ENCODE measurements around the gene AKNA.

The AKNA gene, protein sequence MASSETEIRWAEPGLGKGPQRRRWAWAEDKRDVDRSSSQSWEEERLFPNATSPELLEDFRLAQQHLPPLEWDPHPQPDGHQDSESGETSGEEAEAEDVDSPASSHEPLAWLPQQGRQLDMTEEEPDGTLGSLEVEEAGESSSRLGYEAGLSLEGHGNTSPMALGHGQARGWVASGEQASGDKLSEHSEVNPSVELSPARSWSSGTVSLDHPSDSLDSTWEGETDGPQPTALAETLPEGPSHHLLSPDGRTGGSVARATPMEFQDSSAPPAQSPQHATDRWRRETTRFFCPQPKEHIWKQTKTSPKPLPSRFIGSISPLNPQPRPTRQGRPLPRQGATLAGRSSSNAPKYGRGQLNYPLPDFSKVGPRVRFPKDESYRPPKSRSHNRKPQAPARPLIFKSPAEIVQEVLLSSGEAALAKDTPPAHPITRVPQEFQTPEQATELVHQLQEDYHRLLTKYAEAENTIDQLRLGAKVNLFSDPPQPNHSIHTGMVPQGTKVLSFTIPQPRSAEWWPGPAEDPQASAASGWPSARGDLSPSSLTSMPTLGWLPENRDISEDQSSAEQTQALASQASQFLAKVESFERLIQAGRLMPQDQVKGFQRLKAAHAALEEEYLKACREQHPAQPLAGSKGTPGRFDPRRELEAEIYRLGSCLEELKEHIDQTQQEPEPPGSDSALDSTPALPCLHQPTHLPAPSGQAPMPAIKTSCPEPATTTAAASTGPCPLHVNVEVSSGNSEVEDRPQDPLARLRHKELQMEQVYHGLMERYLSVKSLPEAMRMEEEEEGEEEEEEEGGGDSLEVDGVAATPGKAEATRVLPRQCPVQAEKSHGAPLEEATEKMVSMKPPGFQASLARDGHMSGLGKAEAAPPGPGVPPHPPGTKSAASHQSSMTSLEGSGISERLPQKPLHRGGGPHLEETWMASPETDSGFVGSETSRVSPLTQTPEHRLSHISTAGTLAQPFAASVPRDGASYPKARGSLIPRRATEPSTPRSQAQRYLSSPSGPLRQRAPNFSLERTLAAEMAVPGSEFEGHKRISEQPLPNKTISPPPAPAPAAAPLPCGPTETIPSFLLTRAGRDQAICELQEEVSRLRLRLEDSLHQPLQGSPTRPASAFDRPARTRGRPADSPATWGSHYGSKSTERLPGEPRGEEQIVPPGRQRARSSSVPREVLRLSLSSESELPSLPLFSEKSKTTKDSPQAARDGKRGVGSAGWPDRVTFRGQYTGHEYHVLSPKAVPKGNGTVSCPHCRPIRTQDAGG (N-terminal part only)

DNA sequence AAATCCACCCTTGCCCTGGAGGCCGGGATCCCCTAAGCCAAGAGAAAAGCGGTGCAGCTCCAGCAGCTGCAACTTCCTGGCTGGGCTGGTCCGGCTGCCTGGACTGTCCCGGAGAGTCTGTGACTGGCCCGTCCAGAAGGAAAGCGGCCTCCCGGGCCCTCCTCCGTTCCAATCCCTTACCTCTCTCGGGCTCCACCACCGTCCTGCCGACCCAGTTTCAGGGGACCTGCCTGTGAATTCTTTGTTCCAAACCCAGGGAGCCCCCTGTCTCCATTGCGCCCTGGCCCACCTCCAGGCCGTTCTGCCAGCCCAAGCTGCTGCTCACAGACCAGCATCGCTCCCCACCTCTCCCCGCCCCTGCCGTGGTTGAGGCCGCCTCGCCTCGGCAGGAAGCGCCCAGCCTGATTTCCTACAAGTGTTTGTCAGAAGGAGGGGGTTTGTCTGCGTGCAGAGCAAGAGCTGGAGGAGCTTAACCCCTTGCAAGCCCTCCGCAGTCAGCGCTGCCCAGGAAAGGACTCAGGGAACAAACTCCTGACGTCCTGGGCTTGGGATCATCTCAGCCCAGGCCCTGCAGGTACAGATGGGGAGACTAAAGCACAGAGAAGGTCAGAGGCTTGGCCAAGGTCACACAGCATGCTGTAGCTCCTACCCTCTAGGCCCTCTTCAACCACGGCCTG lies at the start of gene AKNA:
Gene AKNA (minus strand): TSS at position 303 of the 677 bp plus-strand sequence. CDS start 6,649 bp downstream, outside the sequence.
- DNase-seq (ENCODE audit: low read depth in 2 of 2), result peak; percentile 71 to 74

DNA sequence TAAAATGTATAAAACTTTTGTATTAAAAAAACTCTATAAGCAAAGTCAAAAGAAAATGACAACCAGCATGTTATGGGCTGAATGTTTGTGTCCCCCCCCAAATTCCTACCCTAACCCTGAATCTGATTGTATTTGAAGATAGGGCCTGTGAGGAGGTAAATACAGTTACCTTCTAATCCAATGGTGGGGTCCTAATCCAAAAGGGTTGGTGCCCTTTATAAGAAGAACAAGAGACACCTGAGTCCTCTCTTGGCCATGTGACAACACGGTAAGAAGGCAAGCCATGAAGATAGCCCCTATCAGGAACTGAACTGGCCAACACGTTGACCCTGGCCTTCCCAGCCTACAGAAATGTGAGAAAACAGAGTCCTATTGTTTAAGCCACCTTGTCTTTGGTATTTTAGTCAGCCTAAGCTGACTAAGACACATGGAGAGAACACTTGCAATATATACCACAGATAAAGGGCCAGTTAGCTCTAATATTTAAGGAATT lies 49.7 kb upstream of the AKNA start:
- no peak for DNase-seq (ENCODE audit: low read depth in 2 of 2)

DNA sequence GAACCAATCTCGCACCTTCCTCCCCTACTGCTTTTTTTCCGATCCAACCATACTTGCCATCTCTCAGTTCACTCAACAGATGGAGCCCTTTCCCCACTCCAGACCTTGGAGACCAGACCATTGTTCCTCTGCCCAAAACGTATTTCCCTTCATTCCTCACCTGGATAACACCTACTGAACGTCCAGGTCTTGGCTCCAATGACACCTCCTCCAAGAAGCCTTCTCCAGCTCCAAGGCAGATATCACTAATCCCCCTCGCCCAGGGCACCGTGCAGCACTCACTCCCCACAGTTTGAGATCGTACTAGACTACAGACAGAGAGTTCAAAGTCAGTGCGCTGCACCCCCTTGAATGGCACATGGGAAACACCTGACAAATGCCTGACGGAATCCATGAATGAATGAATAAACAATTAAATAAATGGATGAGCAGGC lies 47.1 kb upstream of the AKNA start:
- no peak for DNase-seq (ENCODE audit: low read depth in 2 of 2)

DNA sequence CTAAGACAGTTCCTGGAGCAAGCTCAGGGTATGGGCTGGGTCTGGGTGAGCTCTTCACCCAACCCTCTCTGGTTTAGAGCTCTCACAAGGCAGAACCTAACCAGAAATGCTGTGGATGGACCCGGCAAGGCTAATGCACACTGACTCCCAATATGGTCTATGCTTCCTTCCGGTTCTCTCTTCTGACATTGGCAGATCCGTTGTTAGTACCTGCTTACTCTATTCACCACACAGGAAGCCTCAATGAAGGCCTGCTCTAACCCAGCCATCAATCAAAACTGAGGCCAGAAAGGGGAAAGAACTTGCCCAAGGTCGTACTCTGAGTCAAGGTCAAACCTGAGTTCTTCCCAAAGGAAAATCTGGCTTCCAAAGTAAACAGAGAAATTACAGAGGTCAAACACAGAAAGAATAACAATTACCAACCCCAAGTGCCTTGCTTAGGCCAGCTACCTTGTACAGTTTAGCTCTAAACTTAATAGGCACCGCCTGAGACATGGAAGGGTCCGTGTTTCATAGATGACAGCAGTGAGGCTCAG lies 46.0 kb upstream of the AKNA start:
- no peak for DNase-seq (ENCODE audit: low read depth in 2 of 2)

DNA sequence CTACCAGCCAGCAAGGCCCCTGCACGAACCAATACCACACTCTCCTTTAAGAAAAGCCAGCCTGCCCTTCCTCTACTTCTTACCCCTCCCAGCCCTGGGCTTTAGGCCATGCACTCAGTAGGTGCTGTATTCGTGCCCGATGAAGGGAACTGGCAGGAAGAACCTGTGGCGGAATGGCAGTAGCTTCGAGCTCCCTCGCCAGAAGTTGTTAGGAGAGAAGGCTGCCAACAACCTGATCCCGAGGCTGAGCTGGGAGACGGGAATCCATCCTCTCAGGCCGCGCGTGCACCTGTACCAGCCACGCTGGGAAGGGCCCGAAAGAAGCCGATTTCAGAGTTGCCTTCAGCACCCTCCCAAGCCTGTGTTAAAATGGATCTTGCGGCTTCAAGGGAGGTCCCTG lies 45.3 kb upstream of the AKNA start:
- no peak for DNase-seq (ENCODE audit: low read depth in 2 of 2)

DNA sequence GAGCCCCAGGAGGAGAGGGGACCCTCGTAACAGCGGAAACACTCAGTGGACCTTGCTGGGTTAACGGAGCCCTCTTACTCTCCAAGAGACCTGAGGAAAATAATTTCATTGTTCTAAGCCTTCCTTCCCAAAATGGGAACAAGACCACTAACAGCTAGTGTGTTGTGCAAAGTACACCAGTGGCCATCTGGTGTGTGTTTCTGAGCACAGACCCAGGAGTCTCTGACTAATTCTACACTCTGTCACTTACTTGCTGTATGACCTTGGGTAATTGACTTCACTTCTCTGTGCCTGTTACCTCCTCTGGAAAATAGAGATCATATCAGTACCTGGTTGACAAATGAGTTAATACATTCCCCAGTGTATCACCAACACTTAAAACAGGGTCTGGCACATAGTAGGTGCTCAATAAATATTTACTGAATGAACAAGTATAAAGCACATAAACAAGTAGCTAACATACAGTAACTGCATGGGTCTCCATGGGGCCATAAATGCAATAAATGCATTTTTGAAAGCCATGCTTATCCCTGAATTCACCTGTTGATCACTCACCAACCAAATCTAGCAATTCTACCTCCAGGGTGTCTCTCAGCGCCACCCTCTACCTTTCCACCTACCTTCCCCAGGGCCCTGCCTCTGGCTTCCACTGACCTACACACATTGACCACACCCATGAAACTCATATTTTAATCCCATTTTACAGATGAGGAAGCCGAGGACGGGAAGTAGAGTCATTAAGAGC lies 44.7 kb upstream of the AKNA start:
- DNase-seq (ENCODE audit: low read depth in 2 of 2), result no peak

DNA sequence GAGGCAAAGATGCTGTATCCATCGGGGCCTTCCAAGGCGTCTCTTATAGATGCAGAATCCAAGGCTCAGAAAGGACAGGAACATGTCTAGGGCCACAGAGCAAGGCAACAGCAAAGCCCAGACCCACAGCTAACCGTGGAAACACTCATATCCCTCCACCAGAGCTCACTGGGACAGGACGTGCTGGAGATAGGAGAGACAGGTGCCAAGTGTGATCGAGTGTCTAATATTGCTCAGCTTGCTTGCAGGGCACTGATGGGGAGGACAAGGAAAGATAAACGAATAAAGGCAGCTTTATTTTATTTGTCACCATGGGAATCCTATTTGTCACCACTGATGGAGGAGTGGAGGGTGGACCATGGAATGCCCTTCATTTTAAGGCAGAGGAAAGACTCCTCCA lies 44.0 kb upstream of the AKNA start:
- no peak for DNase-seq (ENCODE audit: low read depth in 2 of 2)

DNA sequence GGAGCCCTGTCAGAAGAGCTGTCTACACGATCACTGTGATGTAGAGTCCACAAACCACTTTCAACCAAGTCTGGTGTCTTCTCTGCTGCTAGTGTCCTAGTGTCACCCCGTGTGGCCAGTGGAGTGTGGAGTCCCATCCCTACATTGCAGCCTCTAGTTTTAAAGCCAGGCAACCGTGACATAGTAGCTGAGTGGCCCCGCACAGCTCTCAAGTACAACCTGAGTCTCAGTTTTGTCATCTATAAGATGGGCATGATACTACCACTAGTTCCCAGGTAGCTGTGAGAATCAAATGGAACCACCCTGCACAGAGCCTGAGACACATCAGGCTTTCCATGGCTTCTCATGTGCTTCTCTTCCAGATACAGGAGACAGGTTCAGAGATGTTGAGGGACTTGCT lies 43.2 kb upstream of the AKNA start:
- no peak for DNase-seq (ENCODE audit: low read depth in 2 of 2)

DNA sequence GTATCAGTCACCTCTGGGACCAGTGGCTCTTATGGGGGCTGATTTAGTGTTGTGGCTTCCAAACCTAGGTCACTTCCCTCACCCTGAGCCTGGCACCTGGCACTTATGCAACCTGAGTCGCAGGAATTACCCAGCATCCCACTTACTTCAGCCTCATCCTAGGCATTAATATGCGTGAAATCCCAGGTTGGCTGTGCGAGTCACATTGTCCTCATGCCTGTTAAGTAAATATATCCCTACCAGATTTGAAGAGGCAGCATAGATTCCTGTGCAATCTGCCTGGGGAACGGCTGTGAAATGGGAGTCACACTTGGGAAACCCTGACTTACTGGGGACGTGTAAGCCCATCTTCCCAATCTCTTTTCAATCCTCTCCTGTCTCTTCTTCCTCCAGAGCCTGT lies 42.7 kb upstream of the AKNA start:
- DNase-seq (ENCODE audit: low read depth in 2 of 2), result no peak

DNA sequence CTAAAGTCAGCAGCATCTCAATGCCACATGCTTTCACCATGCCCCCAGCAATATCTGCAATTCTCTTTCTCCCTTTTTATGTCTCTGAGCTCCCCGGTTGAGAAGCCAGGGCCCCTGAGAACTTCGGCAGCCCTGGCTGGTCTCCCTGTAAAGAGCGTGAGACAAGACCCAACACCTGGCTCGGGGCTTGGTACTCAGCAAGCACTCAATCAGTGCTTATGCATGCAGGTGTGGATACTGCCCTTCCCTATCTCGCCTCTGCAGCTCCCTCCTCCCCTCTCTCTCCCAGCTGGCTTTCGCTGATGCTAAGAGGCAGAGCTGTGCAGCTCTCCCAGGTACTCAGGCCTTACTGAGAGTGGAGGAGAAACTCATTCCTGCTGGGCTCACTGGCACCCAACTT lies 41.7 kb upstream of the AKNA start:
- no peak for DNase-seq (ENCODE audit: low read depth in 2 of 2)

DNA sequence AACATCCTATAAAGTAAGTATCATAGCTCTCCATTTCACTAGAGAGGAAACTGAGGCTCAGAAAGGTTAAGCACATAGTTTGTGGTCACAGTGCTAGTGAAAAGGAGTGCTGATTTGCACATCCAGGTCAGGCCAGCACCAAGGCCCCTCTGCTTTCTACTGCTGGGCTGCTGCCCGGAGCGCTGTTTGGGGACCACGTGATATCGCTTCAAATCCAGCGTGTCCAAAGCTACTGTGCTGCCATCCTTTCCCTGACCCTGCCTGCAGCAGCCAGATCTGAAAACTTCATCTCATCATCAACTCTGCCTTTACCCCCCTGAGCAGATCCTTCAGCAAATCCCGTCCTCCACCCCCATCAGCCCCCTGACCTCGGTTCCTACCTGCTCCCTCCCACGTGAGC lies 40.7 kb upstream of the AKNA start:
- DNase-seq (ENCODE audit: low read depth in 2 of 2), result no peak

DNA sequence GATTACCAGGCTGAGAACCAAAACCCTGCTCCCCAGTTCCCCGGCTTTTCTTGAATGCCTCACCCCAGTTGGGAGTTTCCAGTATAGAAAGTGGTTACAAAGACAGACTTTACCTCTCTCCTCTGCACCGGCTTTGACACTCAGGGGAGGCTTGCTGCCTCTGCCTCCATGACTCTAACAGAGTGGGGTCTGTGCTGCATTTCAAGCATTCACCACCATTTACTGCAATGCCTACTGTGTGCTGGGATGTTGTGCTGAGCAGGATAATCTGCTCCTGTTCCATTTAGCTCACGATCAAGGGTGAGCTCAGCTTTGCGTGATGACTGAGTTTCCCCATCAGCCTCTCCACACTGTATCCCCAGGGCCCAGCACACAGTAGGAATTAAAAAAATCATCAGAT lies 39.9 kb upstream of the AKNA start:
- no peak for DNase-seq (ENCODE audit: low read depth in 2 of 2)

DNA sequence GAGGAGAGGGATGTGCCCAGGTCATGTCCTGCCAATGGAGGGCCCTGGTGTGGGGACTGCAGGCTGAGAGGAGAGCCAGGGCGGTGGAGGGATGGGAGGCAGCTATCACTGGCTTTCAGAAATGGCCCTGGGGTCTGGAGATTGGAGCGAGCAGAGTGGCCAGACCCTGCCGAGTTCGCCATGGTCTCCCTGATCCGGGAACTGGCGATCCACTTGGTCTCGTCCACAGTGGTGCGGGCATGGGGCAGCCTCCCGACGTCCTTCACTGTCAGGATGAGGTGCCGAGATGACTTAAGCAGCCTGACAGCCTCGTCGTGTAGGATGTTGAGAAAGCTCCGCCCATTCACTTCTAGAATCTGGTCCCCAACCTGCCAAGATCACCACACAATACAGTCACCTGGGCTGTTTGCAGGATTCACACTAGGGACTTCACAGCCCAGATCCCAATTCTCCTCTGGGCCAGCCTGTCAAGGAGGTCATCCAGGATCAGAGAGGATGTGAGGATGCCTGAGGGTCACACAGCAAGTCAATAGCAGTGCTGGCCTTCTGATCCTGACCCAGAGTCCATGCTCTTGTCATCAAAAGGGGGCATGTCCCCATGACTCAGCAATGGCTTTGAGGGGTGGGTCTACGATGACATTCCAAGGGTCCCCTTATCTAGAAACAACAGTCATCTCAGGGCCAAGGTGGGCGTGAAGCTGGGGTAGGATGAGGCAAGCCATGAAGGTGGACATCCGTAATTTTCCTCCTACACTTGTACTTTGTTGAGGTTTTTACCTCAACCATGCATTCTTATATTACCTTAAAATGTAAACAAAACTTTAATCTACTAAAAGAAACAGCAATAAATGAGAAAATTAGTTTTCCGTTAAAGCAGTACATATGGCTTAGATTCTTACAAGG lies 38.5 kb upstream of the AKNA start:
- no peak for DNase-seq (ENCODE audit: low read depth in 2 of 2)

DNA sequence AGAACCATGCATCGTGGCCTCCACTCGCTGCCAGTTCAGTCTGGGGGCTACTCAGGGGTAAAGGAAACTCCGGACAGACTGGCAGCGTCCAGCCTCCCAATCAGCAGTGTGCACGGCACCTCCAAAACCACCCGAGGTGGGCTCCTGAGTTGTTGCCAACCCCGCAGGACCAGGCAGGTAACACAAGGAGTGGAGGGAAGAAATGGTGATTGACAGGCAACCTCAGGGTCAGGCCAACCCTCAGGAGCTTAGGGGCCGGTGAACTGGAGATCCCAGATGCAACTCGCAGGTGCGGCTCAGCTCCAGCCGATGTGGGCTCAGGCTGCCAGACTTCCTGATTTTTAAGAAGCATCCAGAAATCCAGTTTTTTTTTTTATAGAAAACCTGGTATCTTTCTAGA lies 37.3 kb upstream of the AKNA start:
- no peak for DNase-seq (ENCODE audit: low read depth in 2 of 2)

DNA sequence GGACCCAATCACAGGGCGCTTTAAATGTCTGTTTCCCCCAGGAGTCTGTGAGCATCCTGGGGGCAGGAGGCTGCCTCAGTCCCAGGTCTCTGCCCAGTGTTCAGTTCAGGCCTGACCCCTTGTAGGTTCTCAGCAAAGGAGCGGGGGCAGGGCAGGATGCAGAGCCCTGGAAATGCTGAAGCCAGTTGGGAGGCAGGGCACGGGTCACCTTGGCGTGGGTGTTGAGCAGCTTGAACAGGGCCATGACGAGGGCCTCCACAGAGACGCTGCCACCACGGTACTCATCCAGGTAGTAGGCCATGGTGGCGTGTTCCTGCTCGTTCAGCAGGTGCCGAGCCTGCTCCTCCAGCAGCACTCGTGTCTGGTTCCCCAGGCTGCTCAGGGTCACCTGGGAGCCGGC lies 36.3 kb upstream of the AKNA start:
- DNase-seq (ENCODE audit: low read depth in 2 of 2), result no peak

DNA sequence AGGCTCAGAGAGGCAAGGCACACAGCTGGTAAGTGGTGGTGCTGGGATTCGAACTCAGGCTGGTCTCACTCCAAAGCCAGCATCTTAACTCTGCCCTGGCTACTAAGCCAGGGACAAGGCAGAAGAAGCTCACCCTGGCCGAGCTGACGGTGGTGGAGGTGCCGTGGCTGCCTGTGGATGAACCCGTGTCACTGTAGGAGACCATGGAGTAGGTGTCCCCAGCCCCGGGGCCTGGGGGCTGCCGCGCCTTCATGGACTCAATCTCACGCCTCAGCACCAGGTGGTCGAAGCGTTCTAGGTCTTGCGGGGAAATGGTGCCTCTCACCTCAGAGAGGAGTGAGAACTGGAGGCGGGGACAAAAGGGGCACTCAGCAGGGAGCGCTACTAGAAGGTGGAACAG lies 35.4 kb upstream of the AKNA start:
- no peak for DNase-seq (ENCODE audit: low read depth in 2 of 2)

DNA sequence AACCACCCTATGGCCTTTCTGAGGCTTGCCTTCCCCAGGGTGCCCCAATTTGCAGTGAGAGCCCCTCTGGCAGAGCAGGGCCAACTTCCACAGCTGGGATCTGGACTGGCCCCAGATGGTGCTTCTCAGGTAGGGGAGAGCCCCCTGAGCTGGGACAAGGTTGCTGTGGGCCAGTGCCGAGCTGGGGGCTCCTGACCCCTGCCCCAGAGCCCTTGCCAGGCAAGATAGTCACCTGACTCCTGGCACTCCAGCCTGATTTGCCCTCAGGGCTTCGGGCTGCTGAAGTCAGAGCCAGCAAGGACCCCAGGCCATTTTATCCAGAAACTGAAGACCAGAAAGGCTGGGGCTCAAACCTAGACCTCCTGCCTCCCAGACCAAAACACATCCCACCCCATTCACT lies 33.4 kb upstream of the AKNA start:
- no peak for DNase-seq (ENCODE audit: low read depth in 2 of 2)

DNA sequence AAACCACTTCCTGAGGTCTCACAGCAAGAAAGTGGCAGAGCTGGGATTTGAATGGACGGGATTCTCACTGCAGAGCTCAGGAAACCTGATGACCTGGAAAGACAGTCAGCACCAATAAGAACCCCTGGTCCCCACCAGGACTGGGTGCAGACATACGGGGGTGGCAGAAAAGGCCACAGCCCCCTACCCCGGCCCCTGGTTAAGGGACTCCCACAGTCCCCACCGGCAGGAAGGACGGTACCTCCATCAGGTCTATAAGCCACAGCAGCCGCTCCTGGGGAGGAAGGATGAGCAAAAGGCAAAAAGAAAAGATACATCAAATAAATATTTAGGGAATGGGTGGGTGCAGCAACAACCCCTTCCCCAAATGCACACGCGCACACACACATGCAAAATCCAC lies 32.0 kb upstream of the AKNA start:
- no peak for DNase-seq (ENCODE audit: low read depth in 2 of 2)

DNA sequence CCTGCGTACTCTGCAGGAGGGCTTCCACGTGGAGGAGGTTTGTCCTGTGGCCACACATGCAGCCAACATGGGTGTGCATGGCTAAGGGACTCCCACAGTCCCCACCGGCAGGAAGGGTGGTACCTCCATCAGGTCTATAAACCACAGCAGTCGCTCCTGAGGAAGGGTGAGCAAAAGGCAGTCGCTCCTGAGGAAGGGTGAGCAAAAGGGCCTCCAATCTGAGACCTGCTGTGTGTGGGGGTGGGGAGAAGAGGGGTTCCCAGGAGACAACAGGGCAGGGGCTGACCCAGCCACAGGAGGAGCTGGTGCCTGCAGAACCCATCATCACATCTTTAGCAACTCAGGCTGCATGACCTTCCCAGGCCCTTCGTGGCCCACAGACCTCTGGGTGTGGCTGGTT lies 30.3 kb upstream of the AKNA start:
- DNase-seq (ENCODE audit: low read depth in 2 of 2), result no peak

Measured in stimulated activated CD4-positive, alpha-beta T cell treated with anti-CD3 and anti-CD28 coated beads, Interleukin-12 subunit alpha, Interleukin-12 subunit beta, amount 100 ng/mL, for 24 hours (primary cell).